ENCODE results near the gene CAV3.

GRCh38 chr3:8773941-8774542, 40.4 kb downstream of the CAV3 start:
- no peak for TF ChIP-seq CTCF (IDR thresholded peaks at IDR 0.05 in 8 of 11, conservative IDR thresholded peaks at IDR 0.05 in 3 of 11)
- no peak for TF ChIP-seq POLR2A (IDR thresholded peaks at IDR 0.05)
- no peak for TF ChIP-seq POLR2AphosphoS5 (IDR thresholded peaks at IDR 0.05)

Data from spleen (tissue), 7 donors.